GM13976 (cell line): ENCODE measurements around the gene DUOXA1.

Source experiments
- DNase-seq: peaks from one replicate; pipeline ENCODE4 v3.0.0; 2012; ENCODE audit warnings: low spot score
- CTCF ChIP-seq: IDR thresholded peaks from 2 replicates; pipeline ENCODE4 v1.5.1; 2012; ENCODE audit warnings: borderline replicate concordance, mild to moderate bottlenecking; ENCODE audit not compliant: insufficient read depth; ENCODE audit errors: extremely low read depth, missing control alignments, control extremely low read depth
- in situ Hi-C: fragments of 300-500 bp; cut with MboI; formaldehyde crosslinking; loops from one replicate; pipeline ENCODE4 v1.12.0; 2022; ENCODE audit warnings: low sequenced_read_pairs, mixed read lengths, inconsistent platforms; ENCODE audit not compliant: unreplicated experiment

DUOXA1 gene

GRCh38 chr15:45133561-45133920 is 3.9 kb upstream of the DUOXA1 start:
- TF ChIP-seq CTCF: no peak
- in situ Hi-C loops: no loop called here

DNA sequence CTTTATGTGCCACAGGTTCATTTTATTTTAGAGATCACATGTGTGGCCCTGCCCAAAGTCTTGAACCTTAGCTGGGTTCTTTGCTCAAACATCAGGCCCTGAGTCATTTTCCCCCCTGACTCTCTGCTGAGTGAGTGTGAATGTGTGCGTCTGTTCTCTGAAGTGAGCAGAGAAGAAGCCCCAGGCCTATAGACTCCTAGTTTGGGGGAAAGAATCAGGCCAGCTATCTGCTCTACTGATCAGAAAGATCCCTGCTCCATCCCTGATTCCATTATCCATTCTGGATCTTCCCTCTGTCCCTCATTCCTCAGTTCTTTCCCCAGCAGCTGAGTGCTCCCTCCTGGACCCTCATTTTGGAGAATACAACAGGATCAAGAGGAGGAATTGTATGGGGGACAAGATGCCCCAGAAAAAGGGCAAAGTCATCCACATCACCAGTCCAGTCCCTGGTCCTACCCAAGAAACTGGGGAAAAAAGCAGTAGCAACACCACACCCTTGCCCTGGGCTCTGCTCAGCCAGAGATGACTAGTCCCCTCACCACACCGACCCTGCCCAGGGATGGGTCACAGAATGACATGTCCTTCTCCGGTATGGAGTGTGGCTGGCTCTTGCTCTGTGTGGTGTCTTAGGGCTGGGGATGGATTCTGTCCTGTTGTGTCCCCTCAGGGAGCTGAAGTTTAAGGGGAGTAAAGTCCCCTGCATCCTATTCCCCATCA is 3.3 kb upstream of the DUOXA1 start:
- no peak for TF ChIP-seq CTCF
- DNase-seq: no peak
- in situ Hi-C loops: no loop called here

More at GRCh38 chr15:45133561-45133920, 3.9 kb upstream of the DUOXA1 start:
- no peak for DNase-seq

- DNase-seq: no peak
- in situ Hi-C loops: no loop called here
These were observed 1.8 kb upstream of the DUOXA1 start for GRCh38 chr15:45131510-45131909.

GRCh38 chr15:45130291-45131000 is 767 bp upstream of the DUOXA1 start:
- DNase-seq: no peak
- in situ Hi-C loops: no loop called here
- no peak for TF ChIP-seq CTCF

More at GRCh38 chr15:45131510-45131909, 1.8 kb upstream of the DUOXA1 start:
- TF ChIP-seq CTCF: no peak

DNA sequence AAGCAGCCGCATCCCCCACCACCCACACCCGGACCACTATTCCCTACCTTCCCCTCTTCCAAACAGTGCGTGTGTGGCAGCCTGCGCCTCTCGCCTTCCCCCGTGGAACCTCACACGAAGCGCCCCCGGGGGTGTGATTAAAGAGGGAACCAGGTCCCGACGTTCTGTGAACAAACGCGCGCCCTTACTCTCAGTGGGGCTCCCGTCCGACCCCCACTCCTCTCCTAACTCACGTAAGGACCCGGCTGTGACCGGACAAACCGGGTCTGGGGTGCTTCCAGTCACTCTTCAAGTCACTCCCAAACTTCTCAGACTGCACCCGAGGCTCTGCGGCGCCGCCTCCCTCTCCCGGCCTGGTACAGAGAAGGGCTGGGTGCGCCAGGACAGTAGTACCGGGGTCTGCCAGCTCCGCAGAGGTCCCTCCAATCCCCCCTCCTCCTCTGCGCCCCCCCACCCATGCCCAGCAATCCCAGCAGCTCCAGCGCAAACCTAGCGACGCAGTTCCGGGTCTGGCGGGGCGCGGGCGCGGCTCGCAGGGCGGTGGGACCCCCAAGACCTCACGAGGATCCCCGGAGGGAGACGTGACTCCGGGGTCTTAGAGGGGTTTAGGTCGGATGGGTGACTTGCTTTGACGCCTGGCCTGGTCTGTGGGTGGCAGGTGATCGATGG is 574 bp downstream of the DUOXA1 start:
- in situ Hi-C loops: no loop called here
- DNase-seq: no peak
- no peak for TF ChIP-seq CTCF

GRCh38 chr15:45126535-45127158 is 3.0 kb downstream of the DUOXA1 start:
- in situ Hi-C loops: no loop called here
- peak; percentile 57 for TF ChIP-seq CTCF
- no peak for DNase-seq
